ENCODE data around the gene ZSWIM6.

Gene ZSWIM6

GRCh38 chr5:61333321-61333953, 1.4 kb downstream of the ZSWIM6 start:
- DNase-seq = no peak

GRCh38 chr5:61333954-61334867, 2.2 kb downstream of the ZSWIM6 start:
- no peak for DNase-seq

GRCh38 chr5:61334868-61335615, 3.0 kb downstream of the ZSWIM6 start:
- no peak for DNase-seq

GRCh38 chr5:61339764-61340163, 7.7 kb downstream of the ZSWIM6 start:
- no peak for DNase-seq

GRCh38 chr5:61340775-61341361, 8.8 kb downstream of the ZSWIM6 start:
- no peak for DNase-seq

GRCh38 chr5:61342071-61342501, 10.0 kb downstream of the ZSWIM6 start:
- DNase-seq = no peak

GRCh38 chr5:61344187-61344944, 12.3 kb downstream of the ZSWIM6 start:
- DNase-seq = no peak

GRCh38 chr5:61346511-61346910, 14.5 kb downstream of the ZSWIM6 start:
- DNase-seq = no peak

- no peak for DNase-seq
Measured at GRCh38 chr5:61347080-61347479, 15.0 kb downstream of the ZSWIM6 start.

GRCh38 chr5:61348447-61348846, 16.4 kb downstream of the ZSWIM6 start:
- no peak for DNase-seq

GRCh38 chr5:61349935-61350334, 17.9 kb downstream of the ZSWIM6 start:
- no peak for DNase-seq

- DNase-seq = no peak
Measured at GRCh38 chr5:61350535-61350934, 18.5 kb downstream of the ZSWIM6 start.

- no peak for DNase-seq
Measured at GRCh38 chr5:61351733-61352132, 19.7 kb downstream of the ZSWIM6 start.

GRCh38 chr5:61352180-61352579, 20.1 kb downstream of the ZSWIM6 start:
- no peak for DNase-seq

GRCh38 chr5:61352612-61353156, 20.6 kb downstream of the ZSWIM6 start:
- DNase-seq = no peak

GRCh38 chr5:61353293-61353692, 21.2 kb downstream of the ZSWIM6 start:
- no peak for DNase-seq

- no peak for DNase-seq
Measured at GRCh38 chr5:61354199-61354598, 22.1 kb downstream of the ZSWIM6 start.

- no peak for DNase-seq
Measured at GRCh38 chr5:61357745-61358144, 25.7 kb downstream of the ZSWIM6 start.

- no peak for DNase-seq
Measured at GRCh38 chr5:61362796-61363368, 30.8 kb downstream of the ZSWIM6 start.

GRCh38 chr5:61363401-61364114, 31.5 kb downstream of the ZSWIM6 start:
- DNase-seq = no peak

All from NCI-H187 (cell line).